GM23248 (cell line): Measurements from ENCODE around the gene ACTN1.

Source experiments
- EZH2 ChIP-seq: fragments of 200-600 bp; sonication (generic); IDR thresholded peaks from 2 replicates; pipeline ENCODE4 v1.6.1; 2018; ENCODE audit warnings: antibody characterized with exemption, mild to moderate bottlenecking; ENCODE audit not compliant: insufficient read depth, poor library complexity, severe bottlenecking
- EZH2phosphoT487 ChIP-seq: fragments of 200-600 bp; sonication (generic); IDR thresholded peaks from 2 replicates; pipeline ENCODE4 v1.6.1; 2018; ENCODE audit warnings: antibody characterized with exemption, moderate library complexity, mild to moderate bottlenecking, low read depth; ENCODE audit not compliant: insufficient read depth

DNA sequence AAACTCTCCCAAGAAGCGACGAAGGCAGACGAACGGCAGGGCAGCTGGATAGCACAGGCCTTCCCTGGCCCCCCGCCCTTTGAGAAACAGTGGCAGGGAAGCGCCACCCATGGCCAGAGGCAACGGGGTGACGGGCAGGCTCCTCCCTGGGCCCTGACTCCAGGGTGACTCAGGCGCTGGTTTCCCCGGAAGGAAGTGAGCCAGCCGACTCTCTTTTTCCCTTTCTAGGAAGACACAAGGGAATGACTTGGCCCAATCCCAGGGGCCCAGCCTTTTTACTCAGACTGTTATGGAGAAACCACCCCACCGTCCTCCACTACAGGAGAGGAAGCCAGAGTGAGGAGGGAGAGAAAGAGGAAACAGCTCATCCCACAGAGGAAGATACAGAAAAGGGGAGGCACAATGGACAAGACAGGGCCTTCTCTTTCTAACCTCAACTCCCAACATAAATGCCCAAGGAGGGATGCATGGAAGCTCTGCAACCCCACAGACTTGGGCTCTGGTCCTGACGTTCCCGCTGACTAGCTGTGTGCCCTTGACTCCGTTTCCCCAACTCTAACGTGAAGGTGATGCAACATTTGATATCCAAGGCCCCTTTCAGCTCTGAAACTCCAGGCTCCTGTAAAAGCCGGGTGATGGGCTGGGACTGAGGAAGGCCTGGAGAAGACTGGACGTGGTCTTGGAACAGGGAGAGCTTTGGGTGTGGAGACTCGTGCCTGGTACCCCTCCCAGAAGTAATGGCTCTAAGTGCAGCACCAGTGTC lies 27.9 kb downstream of the ACTN1 start:
- TF ChIP-seq EZH2 (no peak), EZH2phosphoT487 (no peak)
